Activated CD8-positive, alpha-beta memory T cell treated with anti-CD3 and anti-CD28 coated beads, Interleukin-2, amount 10 ng/mL, durations not matched to agents 7 days and 5 days (primary cell): Measurements from ENCODE around the gene TMBIM1. TPM values are rescaled to one million over a fixed set of nuclear protein-coding genes. Genes with fewer than 3 reads are reported as not detected.
A peak's percentile ranks its signal among the peaks of the same experiment; 100 is the strongest.
"Not testable (repeated sequence)": the region's sequence is repeated elsewhere in the genome, so short reads cannot be mapped to it uniquely, and the experiment has no call there.

Source experiments
- ATAC-seq: fragments of 150-1000 bp; cut with Tn5 transposase; one replicate; pipeline ENCODE4 v1.10.0; 2021; ENCODE audit warnings: moderate library complexity
- CTCF ChIA-PET: fragments of 350-600 bp; sonication (Branson Sonifier 250); formaldehyde crosslinking; loops from one replicate; lab custom pipeline; 2021; ENCODE audit warnings: antibody characterized with exemption; lab: Charles Lee
- DNase-seq: peaks from one replicate; pipeline ENCODE4 v3.0.0-alpha.2; 2020
- H3K27ac Mint-ChIP-seq: one replicate; pipeline ENCODE4 v1.8.0; 2021; ENCODE audit warnings: mild to moderate bottlenecking, mixed read lengths
- H3K27me3 Mint-ChIP-seq: one replicate; pipeline ENCODE4 v1.8.0; 2021; ENCODE audit warnings: mixed read lengths
- H3K36me3 Mint-ChIP-seq: one replicate; pipeline ENCODE4 v1.8.0; 2021; ENCODE audit warnings: mild to moderate bottlenecking, mixed read lengths
- H3K4me1 Mint-ChIP-seq: one replicate; pipeline ENCODE4 v1.8.0; 2021; ENCODE audit warnings: mixed read lengths
- H3K4me3 Mint-ChIP-seq: one replicate; pipeline ENCODE4 v1.8.0; 2021; ENCODE audit warnings: mild to moderate bottlenecking, moderate library complexity, mixed read lengths
- H3K9me3 Mint-ChIP-seq: one replicate; pipeline ENCODE4 v1.8.0; 2022; ENCODE audit warnings: low read depth, mixed read lengths
- total RNA-seq, 2 experiments: library from RNA; stranded (reverse); gene quantifications; one replicate each; pipeline ENCODE4 v1.2.3, GENCODE V29; 2021

Gene TMBIM1
- total RNA-seq, 2 experiments from 2014 or later, result 51.5 to 72.4 TPM

DNA sequence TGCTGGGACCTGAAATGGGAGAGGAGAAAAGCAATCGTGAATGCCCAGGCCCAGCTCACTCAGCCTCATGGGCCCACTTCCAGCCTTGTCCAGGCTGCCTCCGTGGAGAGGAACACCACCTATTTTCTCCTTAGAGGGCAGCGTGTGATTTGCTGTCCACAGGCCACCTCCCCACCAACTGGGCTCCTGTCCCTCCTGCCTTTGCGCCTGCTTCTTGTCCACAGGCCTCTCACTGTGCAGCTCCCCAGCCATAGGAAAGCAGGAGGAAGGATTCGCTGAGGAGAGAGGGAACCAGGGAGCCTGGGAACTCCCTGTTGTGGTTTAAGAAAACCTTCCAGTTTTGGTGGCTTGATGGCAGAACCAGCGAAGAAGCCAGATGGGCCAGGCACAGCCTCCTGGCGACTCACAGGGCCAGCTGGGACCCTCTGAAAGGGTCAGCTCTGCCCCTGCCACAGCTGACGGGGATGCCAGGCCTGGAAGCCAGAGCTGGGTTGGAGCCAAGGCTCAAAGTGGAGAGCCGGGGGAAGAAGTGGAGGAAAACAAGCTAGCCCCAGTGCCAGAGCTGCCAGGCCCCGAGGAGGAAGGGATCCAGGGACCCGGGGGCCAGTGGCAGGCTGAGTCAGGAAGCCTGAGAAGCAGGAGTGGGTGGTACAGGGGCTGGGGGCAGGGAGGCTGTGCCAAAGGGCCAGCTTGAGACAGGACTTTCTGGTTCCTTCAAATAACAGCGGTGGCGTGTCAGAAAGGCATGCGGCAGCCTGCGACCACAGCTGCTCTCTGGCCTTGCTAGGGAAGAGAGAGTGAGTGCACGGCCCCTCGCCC, 9.9 kb downstream of the TMBIM1 start:
- H3K36me3 Mint-ChIP-seq, result peaks cover 16% of the 10 kb centered on the region
- H3K27ac Mint-ChIP-seq, result peak overlapping the region; percentile 98
- DNase-seq (no peak), ATAC-seq (no peak)
- H3K27me3 Mint-ChIP-seq, result no peaks in the 10 kb centered on the region
- no peak overlapping the region for H3K4me3 Mint-ChIP-seq
- CTCF ChIA-PET, result interaction anchor here (2.3 to 15.3 kb wide), 3 partner anchors 9 to 118 kb away, joined by 6 to 243 read pairs (median 9); partner anchors contain the start of genes AAMP, CTDSP1, PNKD and TMBIM1
- H3K4me1 Mint-ChIP-seq, result peaks cover 41% of the 10 kb centered on the region
- H3K9me3 Mint-ChIP-seq, result no peaks in the 10 kb centered on the region

DNA sequence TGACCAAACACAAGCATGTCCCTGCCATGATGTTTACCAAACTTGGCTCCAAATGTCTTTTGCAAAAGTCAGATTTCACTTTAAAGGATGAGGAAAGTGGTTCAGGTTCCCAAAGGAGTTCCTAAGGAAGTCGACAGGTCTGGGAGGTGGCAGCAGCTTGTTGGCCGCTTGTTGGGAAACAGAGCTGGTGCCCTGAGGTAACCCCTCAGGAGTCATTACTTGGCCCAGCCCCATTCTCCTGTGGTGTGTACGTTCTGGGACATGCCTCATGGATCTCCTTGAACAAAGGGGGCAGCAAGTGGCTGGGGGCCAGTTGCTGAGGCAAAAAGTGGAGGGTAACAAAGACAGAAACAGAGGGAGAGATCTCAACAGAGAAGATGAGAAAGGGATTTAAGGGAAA, 10.9 kb downstream of the TMBIM1 start:
- no peak for ATAC-seq
- Mint-ChIP-seq H3K9me3 (no peaks in the 10 kb centered on the region), H3K4me1 (peaks cover 32% of the 10 kb centered on the region), H3K27me3 (no peaks in the 10 kb centered on the region), H3K36me3 (peaks cover 22% of the 10 kb centered on the region), H3K27ac (peak overlapping the region; percentile 47), H3K4me3 (no peak overlapping the region)
- no peak for DNase-seq
- CTCF ChIA-PET, result interaction anchor here (1.1 to 2.5 kb wide), 3 partner anchors 10 to 12 kb away, joined by 3 to 9 read pairs (median 5); partner anchors contain the start of gene TMBIM1

DNA sequence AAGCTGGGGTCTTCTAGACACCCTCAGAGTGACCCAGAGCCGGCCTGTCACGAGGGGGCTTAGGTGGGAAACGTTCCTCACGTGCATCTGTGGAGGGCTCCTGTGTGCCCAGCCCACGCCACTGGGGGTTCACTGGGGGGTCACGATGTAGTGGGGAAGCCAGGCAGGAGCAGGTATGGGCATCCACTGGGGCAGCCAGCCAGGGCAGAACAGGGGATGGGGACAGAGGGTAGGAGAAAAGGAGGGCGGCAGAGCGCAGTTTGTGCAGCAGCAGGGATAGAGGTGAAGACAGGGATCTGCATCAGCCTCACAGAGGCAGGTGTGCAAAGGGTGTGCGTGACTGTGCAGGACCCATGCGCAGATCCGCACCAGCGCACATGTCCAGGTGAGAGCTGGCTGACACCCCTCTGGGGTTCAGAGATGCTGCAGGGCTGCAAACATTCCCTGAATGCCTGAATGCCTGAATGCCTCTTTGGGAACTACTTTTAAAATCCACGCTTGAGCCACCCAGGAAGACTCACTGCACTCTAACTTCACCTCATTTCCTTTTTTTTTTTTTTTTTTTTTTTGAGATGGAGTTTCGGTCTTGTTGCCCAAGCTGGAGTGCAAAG, 11.9 kb downstream of the TMBIM1 start:
- no peaks in the 10 kb centered on the region for H3K27me3 Mint-ChIP-seq
- CTCF ChIA-PET, result interaction anchor here (1.1 to 1.5 kb wide), 2 partner anchors 9 to 13 kb away, joined by 3 to 5 read pairs; no protein-coding TSS in a partner anchor
- no peaks in the 10 kb centered on the region for H3K9me3 Mint-ChIP-seq
- H3K4me3 Mint-ChIP-seq, result no peak overlapping the region
- DNase-seq (no peak), ATAC-seq (no peak)
- H3K27ac Mint-ChIP-seq, result no peak overlapping the region
- peaks cover 23% of the 10 kb centered on the region for H3K4me1 Mint-ChIP-seq
- H3K36me3 Mint-ChIP-seq, result peaks cover 26% of the 10 kb centered on the region

DNA sequence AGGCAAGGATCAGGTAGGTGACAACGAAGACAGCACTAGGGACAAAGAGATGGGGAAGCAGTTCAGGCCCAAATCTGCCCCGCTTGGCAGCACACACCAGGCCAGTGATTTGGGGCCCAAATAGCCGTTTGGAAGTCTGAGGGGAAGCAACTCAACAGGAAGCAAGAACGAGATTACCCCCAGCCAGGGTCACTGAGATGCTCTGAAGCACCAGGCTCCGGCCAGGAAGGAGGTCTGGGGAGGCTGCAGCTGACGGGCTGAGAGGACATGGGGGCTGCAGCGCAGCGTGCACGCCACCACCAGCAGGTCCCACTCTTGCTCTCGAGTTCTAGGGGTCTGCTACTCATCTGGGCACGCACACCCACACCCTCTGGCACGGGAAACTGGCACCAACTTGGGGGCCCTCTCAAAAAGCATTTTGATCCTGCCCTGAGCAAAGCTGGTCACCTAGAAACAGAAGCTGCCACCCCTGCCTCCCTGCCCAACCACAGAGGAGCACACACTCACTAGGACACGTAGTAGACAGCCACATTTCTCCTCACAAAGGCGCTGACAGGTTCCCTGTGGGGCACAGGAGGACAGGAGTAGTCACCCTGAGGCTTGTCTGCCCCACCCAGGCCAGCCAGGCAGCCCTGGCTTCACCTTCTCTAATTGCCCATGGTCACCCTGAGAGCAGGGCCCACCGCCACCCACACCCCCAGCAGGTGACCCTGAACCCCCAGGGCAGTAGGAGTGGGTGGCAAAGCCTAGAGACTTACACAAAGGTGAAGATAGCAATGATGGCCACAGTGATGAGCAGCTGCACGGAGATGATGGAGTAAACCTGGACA, 13.6 kb downstream of the TMBIM1 start:
- H3K36me3 Mint-ChIP-seq, result peaks cover 29% of the 10 kb centered on the region
- H3K27ac Mint-ChIP-seq, result peak overlapping the region; percentile 39
- H3K4me3 Mint-ChIP-seq, result no peak overlapping the region
- H3K9me3 Mint-ChIP-seq, result no peaks in the 10 kb centered on the region
- ATAC-seq (no peak), DNase-seq (no peak)
- peaks cover 8% of the 10 kb centered on the region for H3K4me1 Mint-ChIP-seq
- H3K27me3 Mint-ChIP-seq, result no peaks in the 10 kb centered on the region
- CTCF ChIA-PET, result no interaction called here

DNA sequence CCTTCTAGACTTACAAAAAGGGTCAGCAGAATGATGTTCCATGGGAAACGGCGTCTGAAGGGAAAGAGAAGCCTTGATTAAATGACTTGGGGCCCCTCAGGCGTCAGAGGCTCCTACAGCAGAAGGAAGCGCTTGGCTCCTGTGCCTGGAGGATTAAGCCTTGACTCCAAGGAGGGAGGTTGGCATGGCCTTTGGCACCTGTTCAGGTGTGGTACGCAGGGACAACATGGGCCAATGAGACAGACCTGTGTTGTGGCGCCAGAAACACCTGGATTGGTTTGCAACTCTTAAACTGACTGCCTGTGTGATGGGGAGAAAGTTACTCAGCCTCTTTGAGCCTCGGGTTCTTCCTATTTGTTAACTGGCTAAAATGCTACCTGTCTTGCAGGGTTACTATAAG, 14.4 kb downstream of the TMBIM1 start:
- CTCF ChIA-PET, result no interaction called here
- Mint-ChIP-seq H3K27ac (peak overlapping the region; percentile 39), H3K27me3 (no peaks in the 10 kb centered on the region), H3K9me3 (no peaks in the 10 kb centered on the region), H3K4me3 (no peak overlapping the region), H3K4me1 (peaks cover 5% of the 10 kb centered on the region), H3K36me3 (peaks cover 31% of the 10 kb centered on the region)
- DNase-seq (no peak), ATAC-seq (no peak)

DNA sequence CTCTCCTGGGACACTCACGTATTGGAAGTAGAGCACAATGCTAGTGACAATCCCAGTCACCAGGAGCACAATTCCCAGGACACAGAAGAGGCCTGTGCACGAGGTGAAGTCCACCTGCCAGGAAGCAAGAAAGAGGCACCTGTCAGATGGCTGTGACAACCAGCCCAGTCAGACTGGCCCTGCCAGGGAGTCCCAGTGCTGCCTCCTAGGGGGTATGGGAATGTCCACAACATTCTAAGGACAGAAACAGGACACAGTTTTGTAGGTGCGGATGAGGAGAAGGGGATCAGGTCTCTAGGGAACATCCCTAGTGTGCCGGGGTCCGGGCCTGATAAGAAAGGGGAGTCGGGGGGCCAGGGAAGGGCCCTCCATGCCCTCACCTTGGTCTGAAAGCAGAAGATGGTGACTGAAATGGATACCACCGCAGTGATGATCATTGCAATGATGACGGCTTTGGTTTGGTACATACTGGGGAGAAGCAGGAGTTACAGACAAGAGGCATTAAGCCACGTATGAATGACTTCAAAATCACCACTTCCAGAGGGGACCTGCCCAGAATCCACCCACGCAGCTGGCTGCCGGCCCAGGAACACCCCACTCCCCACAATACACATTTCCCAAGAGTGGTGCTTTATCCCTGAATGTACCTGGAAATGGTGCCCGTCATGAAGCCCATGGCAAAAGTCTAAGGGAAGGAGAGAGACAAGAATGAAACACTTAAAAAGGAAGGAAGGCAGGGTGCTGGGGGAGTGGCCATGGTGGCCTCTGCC, 15.1 kb downstream of the TMBIM1 start:
- Mint-ChIP-seq H3K27ac (peak overlapping the region; percentile 66), H3K4me3 (no peak overlapping the region), H3K36me3 (peaks cover 32% of the 10 kb centered on the region), H3K27me3 (no peaks in the 10 kb centered on the region), H3K4me1 (peaks cover 10% of the 10 kb centered on the region), H3K9me3 (no peaks in the 10 kb centered on the region)
- ATAC-seq (no peak), DNase-seq (no peak)
- CTCF ChIA-PET, result interaction anchor here (8.1 kb wide), 1 partner anchor 12 kb away, joined by 243 read pairs; the partner anchor contains the start of gene TMBIM1

DNA sequence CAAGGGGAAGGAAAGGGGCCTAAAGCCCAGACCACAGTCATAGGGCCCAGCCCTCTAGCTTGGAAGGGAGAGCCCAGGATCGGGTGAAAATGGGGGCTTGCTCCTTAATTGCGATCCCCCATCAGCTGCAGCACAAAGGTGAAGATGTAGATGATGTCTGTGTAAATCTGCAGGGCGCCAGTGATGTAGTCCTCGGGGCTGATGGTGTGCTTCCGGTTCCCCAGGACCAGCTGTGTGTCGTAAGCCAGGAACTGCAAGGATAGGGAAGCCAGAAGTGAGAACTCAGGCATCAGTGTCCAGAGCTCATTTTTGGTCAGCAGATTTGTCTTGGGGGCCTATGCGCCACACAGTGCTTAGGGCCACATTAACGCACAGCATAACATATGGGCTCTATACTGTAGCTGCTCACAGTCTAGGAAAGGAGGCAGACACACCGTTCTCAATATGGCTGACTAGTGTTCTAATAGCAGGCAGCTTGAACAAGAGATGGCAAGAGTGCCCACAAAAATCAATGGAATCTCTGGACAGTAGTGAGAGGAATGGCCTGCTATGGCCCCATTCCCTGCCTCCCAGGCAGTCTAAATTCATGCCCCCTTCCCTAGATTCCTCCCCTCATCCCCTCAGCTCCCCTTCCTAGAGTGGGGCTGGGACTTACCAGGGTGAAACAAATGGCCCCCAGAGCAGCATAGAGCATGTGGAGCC, 16.8 kb downstream of the TMBIM1 start:
- no peaks in the 10 kb centered on the region for H3K9me3 Mint-ChIP-seq
- no peak overlapping the region for H3K4me3 Mint-ChIP-seq
- no peak overlapping the region for H3K27ac Mint-ChIP-seq
- DNase-seq (no peak), ATAC-seq (no peak)
- CTCF ChIA-PET, result interaction anchor here (1.2 to 8.1 kb wide), 4 partner anchors 14 to 81 kb away, joined by 4 to 243 read pairs (median 10); partner anchors contain the start of genes CATIP and TMBIM1
- H3K4me1 Mint-ChIP-seq, result peaks cover 23% of the 10 kb centered on the region
- no peaks in the 10 kb centered on the region for H3K27me3 Mint-ChIP-seq
- peaks cover 28% of the 10 kb centered on the region for H3K36me3 Mint-ChIP-seq

DNA sequence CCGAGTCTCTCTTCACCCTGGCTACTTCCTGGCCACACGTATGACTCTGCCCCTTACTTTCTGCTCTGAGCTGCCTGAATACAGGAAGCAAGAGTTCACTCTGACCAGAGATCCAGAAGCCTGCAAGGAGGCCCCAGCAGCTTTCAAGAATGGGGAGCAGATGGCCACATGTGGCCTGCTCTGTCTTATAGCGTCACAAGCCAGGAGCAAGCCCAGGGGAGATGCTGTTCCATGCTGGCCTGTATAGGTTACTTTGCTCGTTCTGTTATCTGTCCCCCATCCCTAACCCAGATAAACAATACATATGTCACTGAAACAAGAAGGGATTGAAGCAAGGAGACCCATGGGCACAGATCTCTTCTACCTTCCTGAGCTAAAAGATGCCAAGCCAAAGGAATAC, 17.7 kb downstream of the TMBIM1 start:
- no peak overlapping the region for H3K4me3 Mint-ChIP-seq
- H3K27ac Mint-ChIP-seq, result no peak overlapping the region
- no peaks in the 10 kb centered on the region for H3K9me3 Mint-ChIP-seq
- peaks cover 28% of the 10 kb centered on the region for H3K36me3 Mint-ChIP-seq
- H3K4me1 Mint-ChIP-seq, result peaks cover 25% of the 10 kb centered on the region
- CTCF ChIA-PET, result interaction anchor here (1.9 to 8.1 kb wide), 4 partner anchors 15 to 81 kb away, joined by 5 to 243 read pairs (median 10); partner anchors contain the start of genes CATIP and TMBIM1
- no peaks in the 10 kb centered on the region for H3K27me3 Mint-ChIP-seq
- DNase-seq, result no peak
- ATAC-seq, result no peak

DNA sequence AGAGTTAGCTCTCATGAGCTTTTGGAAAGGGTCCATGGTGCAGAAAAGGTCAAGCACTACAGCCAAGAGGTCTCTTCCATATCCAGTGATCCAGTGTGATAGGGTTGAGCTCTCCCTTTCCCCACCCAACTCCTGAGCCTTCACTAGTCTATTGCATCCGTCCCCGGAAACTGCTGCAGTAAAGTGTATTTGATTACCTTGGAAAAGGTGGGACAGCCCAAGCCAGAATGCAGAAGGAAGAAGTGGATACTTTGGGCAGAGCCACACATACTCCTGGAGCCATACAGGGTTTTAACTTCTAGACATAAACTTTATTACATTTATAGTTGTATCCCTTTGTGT, 18.4 kb downstream of the TMBIM1 start:
- Mint-ChIP-seq H3K4me1 (peaks cover 30% of the 10 kb centered on the region), H3K4me3 (no peak overlapping the region), H3K9me3 (no peaks in the 10 kb centered on the region), H3K27me3 (no peaks in the 10 kb centered on the region), H3K27ac (peak overlapping the region; percentile 59), H3K36me3 (peaks cover 24% of the 10 kb centered on the region)
- no peak for DNase-seq
- no peak for ATAC-seq
- CTCF ChIA-PET, result interaction anchor here (1.2 to 8.1 kb wide), 8 partner anchors 15 to 120 kb away, joined by 3 to 243 read pairs (median 5); partner anchors contain the start of genes CATIP and TMBIM1

DNA sequence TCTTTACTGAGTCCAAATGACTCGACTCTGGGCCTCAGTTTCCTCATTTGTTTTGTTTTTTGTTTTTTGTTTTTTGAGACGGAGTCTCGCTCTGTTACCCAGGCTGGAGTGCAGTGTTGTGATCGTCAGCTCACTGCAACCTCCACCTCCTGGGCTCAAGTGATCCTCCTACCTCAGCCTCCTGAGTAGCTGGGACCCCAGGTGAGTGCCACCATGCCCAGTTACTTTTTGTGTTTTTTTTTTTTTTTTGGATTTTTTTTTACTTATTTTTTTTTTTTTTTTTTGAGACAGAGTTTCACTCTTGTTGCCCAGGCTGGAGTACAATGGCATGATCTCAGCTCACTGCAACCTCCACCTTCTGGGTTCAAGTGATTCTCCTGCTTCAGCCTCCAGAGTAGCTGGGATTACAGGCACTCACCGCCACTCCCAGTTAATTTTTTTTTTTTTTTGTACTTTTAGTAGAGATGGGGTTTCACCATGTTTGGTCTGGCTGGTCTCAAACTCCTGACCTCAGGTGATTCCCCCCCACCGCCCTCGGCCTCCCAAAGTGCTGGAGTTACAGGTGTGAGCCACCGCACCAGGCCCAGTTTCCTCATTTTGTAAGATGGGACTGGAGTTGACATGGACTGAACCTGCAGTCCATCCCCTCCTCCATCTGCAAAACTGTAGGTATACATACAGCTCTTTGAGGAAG, 18.9 kb downstream of the TMBIM1 start:
- H3K36me3 Mint-ChIP-seq, result peaks cover 24% of the 10 kb centered on the region
- H3K4me3 Mint-ChIP-seq, H3K27me3 Mint-ChIP-seq, H3K9me3 Mint-ChIP-seq, ATAC-seq, DNase-seq: not testable (repeated sequence)
- peaks cover 32% of the 10 kb centered on the region for H3K4me1 Mint-ChIP-seq
- CTCF ChIA-PET, result interaction anchor here (0.6 to 8.1 kb wide), 13 partner anchors 16 to 1685 kb away, joined by 3 to 243 read pairs (median 4); partner anchors contain the start of genes CATIP and TMBIM1
- peak overlapping the region; percentile 59 for H3K27ac Mint-ChIP-seq

DNA sequence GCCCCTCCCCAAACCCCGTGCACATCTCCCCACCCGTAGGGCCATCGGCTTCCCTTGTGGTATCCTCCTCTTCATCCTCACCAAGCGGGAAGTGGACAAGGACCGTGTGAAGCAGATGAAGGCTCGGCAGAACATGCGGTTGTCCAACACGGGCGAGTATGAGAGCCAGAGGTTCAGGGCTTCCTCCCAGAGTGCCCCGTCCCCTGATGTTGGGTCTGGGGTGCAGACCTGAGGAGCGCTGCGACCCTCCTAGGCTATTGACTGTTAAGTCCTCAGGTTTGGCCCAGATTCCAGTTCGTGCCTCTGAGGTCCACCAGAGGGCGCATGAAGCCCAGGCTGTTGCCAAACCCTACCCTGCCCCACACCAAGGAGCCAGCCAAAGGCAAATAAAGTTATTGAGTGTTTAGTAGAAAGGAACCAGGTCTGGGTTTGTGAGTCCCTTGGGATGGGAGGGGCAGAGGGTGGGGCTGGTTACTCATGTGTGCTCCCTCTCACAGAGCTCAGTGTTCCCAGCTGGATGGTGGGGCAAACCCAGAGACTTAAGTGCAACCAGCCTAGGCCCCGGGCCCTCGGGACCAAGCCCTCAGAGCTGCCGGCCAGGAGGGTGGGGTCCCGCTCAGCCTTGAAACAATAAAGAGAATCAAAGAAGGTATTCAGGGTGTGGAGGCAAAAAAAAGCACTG, 19.6 kb downstream of the TMBIM1 start:
- H3K9me3 Mint-ChIP-seq, result no peaks in the 10 kb centered on the region
- CTCF ChIA-PET, result interaction anchor here (0.6 to 8.1 kb wide), 21 partner anchors 8 to 1684 kb away, joined by 3 to 243 read pairs (median 5); partner anchors contain the start of genes CATIP and TMBIM1
- ATAC-seq (peak; percentile 11), DNase-seq (peak; percentile 87)
- H3K4me1 Mint-ChIP-seq, result peaks cover 33% of the 10 kb centered on the region
- H3K27ac Mint-ChIP-seq, result no peak overlapping the region
- H3K27me3 Mint-ChIP-seq, result no peaks in the 10 kb centered on the region
- H3K36me3 Mint-ChIP-seq, result peaks cover 23% of the 10 kb centered on the region
- H3K4me3 Mint-ChIP-seq, result no peak overlapping the region
